Cortex of kidney (tissue), 1 donor: Measurements from ENCODE around the gene MAN2A1.

Experiments
- DNase-seq: peaks from one replicate; lab custom pipeline; 2025; lab: John Stamatoyannopoulos, UW

The MAN2A1 gene

GRCh38 chr5:109908366-109908765 lies 218.6 kb downstream of the MAN2A1 start:
- no peak for DNase-seq

DNA sequence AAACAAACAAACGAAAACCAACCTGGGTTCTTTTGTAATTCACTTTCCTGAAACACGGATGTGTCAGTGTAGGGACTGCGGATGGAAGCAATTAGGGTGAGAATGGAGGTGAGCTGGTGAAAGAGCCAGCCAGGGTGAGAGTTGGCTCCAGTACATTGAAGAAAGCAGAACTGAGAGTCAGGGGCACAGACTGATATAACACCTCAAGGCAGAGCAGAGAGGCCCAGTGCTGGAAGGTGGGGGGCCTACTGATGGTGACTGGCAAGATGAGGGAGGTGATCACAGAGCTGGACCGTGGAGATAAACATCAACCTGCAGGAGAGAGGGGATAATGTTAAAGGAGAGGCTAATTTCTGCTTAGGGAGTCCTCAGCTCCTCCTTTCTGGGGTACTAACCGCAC lies 221.1 kb downstream of the MAN2A1 start:
- DNase-seq = no peak

- DNase-seq = no peak
Observed at GRCh38 chr5:109911731-109912130, 222.0 kb downstream of the MAN2A1 start.

DNA sequence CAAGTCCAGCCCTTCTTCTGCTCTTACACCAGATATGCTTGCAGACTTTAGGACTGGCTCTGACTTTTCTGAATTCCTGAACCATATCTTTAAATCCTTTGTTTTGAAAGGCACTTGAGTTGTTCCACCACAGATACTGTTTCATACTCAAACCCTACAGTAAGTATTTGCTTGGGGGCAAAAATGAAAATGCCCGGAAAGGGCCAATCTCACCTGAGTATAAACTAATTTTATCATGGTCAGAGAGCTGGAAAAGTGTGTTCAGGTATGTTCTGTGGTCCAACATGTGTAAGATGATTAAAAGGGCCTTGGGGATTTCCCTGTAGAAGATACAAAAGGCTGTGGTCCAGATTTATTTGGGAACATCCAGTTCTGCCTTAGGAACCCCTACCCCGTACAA lies 225.2 kb downstream of the MAN2A1 start:
- DNase-seq = no peak

- no peak for DNase-seq
Observed at GRCh38 chr5:109916481-109917153, 226.9 kb downstream of the MAN2A1 start.
